ENCODE data around the gene IVD.

The IVD gene

DNA sequence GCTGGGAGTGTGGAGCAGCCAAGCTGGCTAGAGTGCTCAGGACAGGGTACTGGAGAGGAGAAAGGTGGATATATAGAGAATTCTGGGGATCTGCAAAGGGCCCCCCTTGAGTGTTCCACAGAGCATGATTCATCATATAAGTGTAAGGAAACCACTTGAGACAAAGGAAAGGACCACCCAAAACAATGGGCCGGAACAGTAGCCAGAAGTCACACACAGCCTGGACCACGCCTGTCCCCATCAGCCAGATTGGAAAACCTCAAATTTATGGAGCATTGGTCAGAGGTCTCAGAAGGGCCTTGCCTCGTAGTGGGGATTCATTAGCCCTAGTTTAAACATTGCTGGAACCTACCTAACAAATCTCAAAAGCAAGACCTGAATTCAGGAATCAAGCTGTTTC is 28.0 kb upstream of the IVD start:
- DNase-seq (ENCODE audit: low read depth) = no peak

- no peak for DNase-seq (ENCODE audit: low read depth)
Observed at GRCh38 chr15:40379374-40379773, 26.2 kb upstream of the IVD start.

DNA sequence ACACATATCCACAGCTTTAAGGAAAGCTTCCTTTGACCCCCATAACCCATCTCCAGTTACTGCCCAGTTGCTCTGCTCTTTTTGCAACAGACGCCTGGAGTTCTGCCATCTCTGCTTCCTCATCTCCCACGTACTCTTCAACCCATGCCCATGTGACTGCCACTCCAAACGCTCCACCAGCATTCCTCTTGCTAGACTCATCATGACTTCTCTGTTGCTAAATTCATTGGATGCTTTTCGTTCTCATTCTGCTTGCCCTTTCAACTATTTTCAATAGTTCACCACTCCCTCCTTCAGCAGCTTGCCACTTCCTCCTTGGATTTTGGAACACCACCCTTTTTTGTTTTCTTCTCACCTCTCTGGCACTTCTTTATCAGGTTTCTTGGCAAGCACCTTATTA is 25.7 kb upstream of the IVD start:
- DNase-seq (ENCODE audit: low read depth) = no peak

- DNase-seq (ENCODE audit: low read depth) = no peak
Observed at GRCh38 chr15:40380636-40381035, 25.0 kb upstream of the IVD start.

DNA sequence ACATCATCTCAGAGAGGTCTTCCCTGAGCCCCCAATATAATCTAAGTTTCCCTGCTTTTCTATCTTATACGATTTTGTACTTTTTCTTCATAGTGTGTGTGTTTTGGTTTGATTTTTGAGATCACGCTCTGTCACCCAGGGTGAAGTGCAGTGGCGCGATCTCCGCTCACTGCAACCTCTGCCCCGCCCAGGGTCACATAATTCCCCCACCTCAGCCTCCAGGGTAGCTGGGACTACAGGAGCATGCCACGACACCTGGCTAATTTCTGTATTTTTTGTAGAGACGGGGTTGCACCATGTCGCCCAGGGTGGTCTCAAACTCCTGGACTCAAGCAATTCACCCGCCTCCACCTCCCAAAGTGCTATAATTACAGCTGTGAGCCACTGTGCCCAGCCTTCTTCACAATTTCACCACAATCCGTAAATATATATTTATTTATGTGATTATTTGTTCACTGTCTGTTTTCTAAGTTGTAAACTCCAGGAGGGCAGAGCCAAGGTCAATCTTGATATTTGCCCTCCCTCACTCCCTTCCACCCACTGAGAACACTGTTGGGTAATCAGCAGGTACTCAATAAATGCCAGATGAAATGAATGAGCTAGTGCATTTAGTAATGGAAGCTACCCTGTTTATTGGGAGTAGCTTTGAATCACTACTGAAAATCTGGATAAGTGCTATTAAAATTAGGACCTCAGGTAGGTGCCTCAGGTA is 23.6 kb upstream of the IVD start:
- no peak for DNase-seq (ENCODE audit: low read depth)

DNA sequence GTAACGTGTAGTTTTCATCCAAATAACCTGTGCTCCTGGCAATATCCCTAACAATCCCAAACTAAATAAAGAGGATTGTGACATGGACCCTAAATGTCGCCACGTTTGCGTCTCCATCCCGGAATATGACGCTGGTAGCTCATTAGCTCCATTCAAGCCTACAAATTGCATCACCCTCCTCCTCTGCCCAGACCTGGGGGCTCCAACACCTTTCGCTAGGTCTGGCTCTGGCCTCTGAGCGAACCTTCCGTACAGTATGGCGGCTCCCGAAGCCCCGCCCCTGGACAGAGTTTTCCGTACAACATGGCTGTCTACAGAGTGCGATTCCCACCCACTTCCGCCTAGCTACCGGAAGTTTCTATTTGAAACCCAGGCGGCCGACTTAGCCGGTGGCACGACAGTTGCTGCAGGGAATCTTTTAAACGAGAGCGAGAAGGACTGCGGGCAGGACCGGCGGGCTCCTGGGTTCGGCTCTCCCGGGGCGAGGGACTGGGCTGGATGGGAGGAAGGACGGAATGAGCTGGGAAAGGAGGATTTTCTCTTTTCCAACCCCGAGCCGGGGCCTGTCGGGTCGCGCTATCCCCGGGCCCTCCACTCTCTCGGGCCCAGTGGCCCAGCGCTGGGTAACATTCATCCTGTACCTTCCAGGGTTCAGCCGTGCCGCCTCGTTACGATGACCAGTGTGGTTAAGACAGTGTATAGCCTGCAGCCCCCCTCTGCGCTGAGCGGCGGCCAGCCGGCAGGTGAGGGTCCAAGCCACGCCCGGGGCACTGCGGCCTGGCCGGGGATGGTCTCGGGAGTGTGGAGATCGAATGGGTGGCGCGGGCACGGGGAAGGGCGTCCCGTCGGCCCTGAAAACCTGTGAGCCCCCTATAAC is 22.8 kb upstream of the IVD start, which contains the start of gene KNSTRN:
TSS of gene KNSTRN (plus strand) at position 142 of the 877 bp plus-strand sequence. CDS start at position 257, 115 bp downstream.
- peak; percentile 89 for DNase-seq (ENCODE audit: low read depth)

GRCh38 chr15:40386480-40386879 is 19.1 kb upstream of the IVD start:
- DNase-seq (ENCODE audit: low read depth) = no peak

- no peak for DNase-seq (ENCODE audit: low read depth)
Observed at GRCh38 chr15:40388941-40389823, 16.4 kb upstream of the IVD start.

DNA sequence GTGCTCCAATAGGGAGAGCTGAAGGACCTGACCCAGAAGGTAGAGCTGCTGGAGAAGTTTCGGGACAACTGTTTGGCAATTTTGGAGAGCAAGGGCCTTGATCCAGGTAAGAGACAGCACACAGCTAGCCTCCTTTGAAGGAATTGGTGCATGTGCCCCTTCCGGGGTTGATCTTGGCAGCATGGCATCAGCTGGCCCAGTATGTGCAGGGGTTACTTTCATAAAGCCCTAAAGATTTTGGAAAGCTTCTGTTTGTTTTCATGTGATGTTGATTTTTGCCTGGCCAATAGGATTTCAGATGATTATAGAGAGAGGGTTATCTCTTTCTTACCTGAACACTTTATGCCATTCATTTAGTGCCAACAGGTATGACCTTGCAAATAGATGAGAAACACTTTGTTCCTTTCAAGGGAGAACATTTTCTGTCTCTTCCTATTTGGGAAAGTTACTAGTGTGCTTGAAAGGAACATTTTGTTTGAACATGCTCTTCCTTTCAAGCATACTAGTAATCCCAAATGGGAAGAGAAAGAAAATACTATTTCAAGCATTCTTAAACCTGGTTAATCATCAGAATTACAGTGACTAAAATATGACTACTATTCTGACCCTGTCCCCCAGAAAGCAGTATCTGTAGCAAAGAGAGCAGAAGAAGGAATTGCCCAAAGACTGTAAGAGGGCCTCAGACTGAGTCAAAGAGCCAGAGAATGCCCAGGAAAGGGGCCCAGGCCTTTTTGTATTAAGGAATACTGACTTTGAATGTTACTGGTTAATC is 15.6 kb upstream of the IVD start:
- DNase-seq (ENCODE audit: low read depth) = no peak

GRCh38 chr15:40392986-40393948 is 12.3 kb upstream of the IVD start:
- DNase-seq (ENCODE audit: low read depth) = no peak

DNA sequence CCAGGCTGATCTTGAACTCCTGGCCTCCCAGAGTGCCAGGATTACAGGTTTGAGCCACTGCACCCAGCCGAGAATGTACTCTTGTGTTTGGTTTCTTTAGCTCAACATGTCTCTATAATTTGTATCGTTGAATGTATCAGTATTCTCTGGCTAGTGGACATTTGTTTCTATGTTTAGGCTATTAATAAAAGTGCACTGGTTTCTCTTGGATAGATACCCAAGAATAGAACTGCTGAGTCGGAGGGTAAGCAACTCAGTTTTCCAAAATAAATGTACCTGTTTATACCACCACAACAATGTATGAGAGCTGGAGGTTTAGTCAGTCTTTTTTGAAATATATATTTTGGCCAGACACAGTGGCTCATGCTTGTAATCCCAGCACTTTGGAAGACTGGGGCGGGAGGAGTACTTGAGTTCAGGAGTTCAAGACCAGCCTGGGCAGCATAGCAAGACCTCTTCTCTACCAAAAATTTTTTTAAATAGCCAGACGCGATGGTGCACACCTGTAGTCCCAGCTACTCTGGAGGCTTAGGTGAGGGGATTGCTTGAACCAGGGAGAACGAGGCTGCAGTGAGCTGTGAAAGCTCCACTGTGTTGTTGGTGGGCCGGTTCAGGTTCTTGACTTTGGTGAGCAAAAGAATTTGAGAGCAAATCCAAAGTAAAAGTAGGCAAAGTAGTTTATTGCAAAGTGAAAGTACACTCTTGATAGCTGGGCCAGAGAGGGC is 7.7 kb upstream of the IVD start:
- DNase-seq (ENCODE audit: low read depth) = no peak

DNA sequence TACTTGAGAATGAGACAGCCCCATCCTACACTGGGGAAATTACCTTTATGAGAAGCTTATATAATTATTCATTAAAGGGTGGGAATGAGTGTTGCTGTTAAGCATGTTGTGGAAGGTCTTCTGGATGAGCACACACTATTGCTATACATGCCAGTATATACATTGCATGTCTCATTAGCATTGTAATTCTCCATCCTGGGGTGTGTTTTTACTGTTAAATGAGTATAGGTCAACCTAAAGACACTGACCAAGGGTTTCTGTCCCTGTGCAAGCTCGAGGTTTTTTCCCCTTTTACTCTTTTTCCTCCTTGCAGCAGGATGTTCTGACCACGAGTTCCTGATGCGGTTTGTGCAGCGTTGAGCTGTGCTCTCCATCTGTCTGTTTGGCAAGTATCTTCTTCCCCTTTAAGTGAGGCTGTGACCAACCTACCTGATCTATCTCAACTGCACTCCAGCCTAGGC is 7.2 kb upstream of the IVD start:
- no peak for DNase-seq (ENCODE audit: low read depth)

DNA sequence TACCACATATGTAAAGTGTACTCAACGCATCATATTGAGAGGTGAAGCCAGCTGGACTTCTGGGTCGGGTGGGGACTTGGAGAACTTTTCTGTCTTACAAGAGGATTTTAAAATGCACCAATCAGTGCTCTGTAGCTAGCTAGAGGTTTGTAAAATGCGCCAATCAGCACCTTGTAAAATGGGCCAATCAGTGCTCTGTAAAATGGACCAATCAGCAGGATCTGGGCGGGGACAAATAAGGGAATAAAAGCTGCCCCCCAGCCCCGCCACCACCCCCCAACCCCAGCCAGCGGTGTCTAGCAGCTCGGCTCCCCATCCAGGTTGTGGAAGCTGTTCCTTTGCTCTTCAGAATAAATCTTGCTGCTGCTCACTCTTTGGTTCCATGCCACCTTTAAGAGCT is 6.2 kb upstream of the IVD start:
- DNase-seq (ENCODE audit: low read depth) = no peak

GRCh38 chr15:40407330-40407990 is 1.9 kb downstream of the IVD start:
- no peak for DNase-seq (ENCODE audit: low read depth)

DNA sequence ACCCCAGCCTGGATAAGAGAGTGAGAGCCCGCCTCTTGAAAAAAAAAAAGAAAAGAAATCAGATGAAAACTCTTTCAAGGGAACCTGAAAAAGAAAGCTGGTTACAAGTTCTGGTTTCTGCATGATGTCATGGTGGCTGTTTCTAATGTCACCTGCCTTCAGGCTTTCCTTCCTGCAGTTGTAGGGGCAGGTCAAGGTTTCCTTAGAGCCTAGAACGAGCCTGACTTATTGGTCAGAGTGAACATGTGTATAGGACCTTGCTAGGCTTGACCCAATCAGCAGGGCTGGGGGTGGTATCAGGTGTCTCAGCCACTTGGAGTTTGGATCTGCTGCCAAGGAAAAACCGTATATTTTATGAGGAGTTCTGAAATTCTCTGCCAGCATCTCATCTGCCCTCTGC is 3.8 kb downstream of the IVD start:
- DNase-seq (ENCODE audit: low read depth) = no peak

GRCh38 chr15:40410476-40410875 is 4.9 kb downstream of the IVD start:
- no peak for DNase-seq (ENCODE audit: low read depth)

DNA sequence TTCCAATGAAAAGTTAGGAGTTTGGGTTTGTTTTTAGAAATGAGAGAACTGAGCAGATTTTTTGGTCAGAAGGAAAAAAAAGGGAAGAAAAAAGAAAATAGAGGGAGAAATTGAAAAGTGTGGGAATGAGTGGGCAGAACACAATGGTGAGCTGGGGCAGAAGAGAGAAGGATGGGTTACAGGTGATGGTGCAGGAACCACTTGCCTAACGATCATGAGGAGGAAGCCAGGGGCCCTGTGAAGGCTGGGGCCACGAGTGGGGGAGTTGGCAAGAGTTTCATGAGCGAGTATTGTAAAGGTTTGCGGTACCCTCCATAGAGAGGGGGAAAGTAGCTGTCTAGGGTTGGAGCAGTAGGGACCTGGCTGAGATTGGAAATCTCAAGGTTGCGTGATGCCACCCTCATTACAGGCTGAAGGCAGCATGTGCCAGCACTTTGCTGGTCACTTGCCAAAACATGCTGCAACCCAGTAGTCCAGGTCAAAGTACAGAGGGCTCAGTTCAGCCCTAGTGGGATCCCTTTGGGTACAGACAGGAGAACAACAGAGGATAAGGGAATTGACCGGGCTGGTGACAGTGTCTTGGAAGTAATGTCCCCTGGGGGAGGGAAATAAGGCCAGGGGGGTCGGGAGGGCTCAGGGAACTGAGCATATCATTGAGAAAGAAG is 6.6 kb downstream of the IVD start:
- no peak for DNase-seq (ENCODE audit: low read depth)

GRCh38 chr15:40413036-40413435 is 7.4 kb downstream of the IVD start:
- DNase-seq (ENCODE audit: low read depth) = no peak

All from T follicular helper cell (primary cell).